ENCODE results near the gene PKNOX2.

Gene PKNOX2

DNA sequence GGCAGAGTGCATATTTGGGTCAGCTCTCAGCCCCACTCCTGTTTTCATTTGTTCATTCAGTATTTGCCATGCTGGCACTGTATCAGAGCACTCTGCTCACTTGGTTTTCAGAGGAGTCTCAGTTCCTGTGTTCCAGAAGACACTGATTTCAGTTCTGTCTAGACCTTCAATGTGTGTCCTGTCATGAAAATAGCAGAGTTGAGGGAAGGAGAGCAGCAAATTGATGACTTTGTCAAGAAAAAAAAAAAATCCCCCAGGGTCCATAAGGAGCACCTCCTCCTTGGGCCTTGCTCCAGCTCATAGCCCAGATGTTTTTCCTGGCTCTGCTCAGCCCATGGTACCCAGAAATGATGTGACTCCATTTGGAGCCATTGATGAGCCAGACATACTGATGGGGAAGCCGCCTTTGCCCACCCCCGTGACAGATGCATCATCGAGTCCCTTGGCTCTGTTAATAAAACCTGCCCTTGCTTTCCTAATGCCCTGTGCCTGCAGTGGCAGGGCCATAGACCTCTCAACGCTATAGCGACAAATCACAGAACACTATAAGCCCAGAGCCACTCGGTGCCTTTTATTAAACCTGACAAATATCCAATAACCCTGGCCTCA is 107.0 kb downstream of the PKNOX2 start:
- no peak for TF ChIP-seq CTCF (conservative IDR thresholded peaks at IDR 0.05; ENCODE audit: low read depth, low read length)
- no peak overlapping the region for H3K4me3 ChIP-seq (ENCODE audit: low read depth, low read length)
- no peak for DNase-seq (ENCODE audit: low read depth)

DNA sequence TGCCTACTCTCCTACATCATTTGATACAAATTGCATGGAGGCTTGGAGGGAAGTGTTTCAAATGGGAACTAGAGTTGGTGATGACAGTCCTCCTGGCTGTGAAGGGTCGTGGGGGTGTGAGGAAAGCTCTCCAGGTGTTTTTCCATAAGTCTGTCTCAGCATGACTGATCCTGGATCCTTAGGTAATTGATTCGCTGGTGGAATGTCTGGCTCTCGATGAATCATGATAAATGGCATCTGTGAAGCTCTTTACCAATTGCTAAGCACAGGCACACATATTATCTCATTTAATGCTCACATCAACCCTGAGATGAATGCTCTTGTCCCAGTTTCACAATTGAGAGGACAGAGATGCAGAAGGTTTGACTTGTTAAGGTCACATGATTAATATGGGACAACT is 107.5 kb downstream of the PKNOX2 start:
- H3K4me3 ChIP-seq (ENCODE audit: low read depth, low read length), result no peak overlapping the region
- peak; percentile 45 for DNase-seq (ENCODE audit: low read depth)
- no peak for TF ChIP-seq CTCF (conservative IDR thresholded peaks at IDR 0.05; ENCODE audit: low read depth, low read length)

DNA sequence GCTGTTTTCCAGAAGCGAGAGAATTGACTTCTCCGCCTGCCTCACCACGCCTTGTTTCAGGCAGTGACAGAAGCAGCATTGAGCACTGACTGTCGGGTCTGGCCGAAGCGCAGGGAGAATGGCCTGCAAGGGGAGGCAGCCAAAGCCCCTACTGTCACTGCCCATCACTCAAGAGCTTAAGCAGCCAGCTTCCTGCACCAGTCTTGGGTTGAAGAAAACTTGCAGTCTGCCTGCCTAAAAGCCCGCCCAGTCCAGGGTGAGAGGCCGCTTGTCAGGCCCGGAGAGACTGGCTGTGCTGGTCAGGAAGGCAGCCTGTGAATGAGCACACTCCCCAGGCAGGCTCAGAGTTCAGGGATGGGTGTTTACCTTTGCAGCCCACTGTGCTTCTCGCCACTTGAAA is 108.3 kb downstream of the PKNOX2 start:
- DNase-seq (ENCODE audit: low read depth), result no peak
- no peak for TF ChIP-seq CTCF (conservative IDR thresholded peaks at IDR 0.05; ENCODE audit: low read depth, low read length)
- H3K4me3 ChIP-seq (ENCODE audit: low read depth, low read length), result no peak overlapping the region

- H3K4me3 ChIP-seq (ENCODE audit: low read depth, low read length), result no peak overlapping the region
- TF ChIP-seq CTCF (conservative IDR thresholded peaks at IDR 0.05; ENCODE audit: low read depth, low read length), result no peak
- DNase-seq (ENCODE audit: low read depth), result no peak
Measured at GRCh38 chr11:125273519-125274000, 109.0 kb downstream of the PKNOX2 start.

GRCh38 chr11:125274309-125274708 is 109.8 kb downstream of the PKNOX2 start:
- H3K4me3 ChIP-seq (ENCODE audit: low read depth, low read length), result no peak overlapping the region
- DNase-seq (ENCODE audit: low read depth), result no peak
- TF ChIP-seq CTCF (conservative IDR thresholded peaks at IDR 0.05; ENCODE audit: low read depth, low read length), result no peak

DNA sequence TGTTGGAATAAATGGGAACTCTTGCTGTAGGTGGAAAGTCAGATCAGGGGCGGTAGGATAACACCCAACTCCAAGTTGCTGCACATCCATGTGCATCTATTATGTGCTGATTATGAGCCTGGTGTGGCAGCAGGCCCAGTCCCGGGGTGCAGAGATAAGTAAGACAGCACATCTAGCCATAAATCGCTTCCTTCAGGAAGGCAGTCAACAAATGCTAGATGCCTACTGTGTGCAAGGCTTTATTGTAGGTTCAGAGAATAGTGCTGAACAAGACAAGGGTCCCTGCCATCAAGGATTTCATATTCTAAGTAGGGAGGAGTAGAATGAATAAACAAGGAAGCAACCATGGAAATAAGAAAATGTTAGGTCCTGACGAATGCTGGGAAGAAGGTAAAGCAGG is 110.2 kb downstream of the PKNOX2 start:
- no peak for DNase-seq (ENCODE audit: low read depth)
- no peak overlapping the region for H3K4me3 ChIP-seq (ENCODE audit: low read depth, low read length)
- no peak for TF ChIP-seq CTCF (conservative IDR thresholded peaks at IDR 0.05; ENCODE audit: low read depth, low read length)

DNA sequence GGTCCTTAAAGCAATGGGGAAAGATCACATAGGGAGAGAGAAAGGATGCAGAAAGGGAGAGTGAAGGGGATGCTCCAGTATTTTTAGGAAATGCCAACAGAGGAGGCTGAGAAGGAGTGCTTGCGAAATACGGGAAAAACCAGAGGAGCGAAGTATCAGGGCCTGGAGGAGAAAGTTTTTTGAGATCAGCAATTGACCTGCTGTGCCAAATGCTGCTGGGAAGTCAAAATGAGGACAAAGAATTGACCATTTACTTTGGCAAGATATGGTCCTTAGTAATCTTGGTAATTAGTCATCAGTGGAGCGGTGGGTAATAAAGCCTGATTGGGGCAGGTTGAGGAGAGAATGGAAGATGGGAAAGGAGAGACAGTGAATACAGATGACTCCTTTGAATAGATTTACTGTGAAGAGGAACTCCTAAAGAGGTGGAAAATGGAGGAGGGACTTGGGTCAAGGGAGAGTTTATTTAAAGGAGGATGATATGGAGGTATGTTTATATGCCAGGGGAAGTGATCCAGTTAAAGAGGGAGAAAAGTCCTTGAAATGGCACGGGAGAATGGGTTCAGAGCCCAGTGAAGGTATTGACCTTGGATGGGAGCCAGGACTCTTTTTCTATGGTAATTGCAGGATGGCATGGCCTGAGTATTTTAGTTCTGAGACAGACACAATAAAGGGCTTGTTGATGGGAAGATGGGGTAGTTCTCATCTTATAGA is 111.5 kb downstream of the PKNOX2 start:
- no peak overlapping the region for H3K4me3 ChIP-seq (ENCODE audit: low read depth, low read length)
- DNase-seq (ENCODE audit: low read depth), result peak; percentile 17
- no peak for TF ChIP-seq CTCF (conservative IDR thresholded peaks at IDR 0.05; ENCODE audit: low read depth, low read length)
